Lung (tissue), 12 donors: ENCODE data around the gene ZSWIM1. TPM values are rescaled to one million over a fixed set of nuclear protein-coding genes. Genes with fewer than 3 reads are reported as not detected.

ENCODE experiments used
- ATAC-seq: fragments of 200-7000 bp; cut with Tn5 transposase; one replicate; pipeline ENCODE4 v1.9.1; 2020; ENCODE audit warnings: moderate number of reproducible peaks; ENCODE audit not compliant: insufficient read depth, low FRiP score
- DNase-seq, 3 donors: peaks; one replicate each; pipeline ENCODE4 v3.0.0-alpha.2; 2013 to 2017
- H3K27ac ChIP-seq, 2 donors: one replicate each; pipeline ENCODE4 v1.5.1; 2013; ENCODE audit warnings: mild to moderate bottlenecking in 2 of 2, moderate library complexity in 2 of 2, control low read depth in 1 of 2, inconsistent platforms in 1 of 2, low read depth in 1 of 2, low read length in 1 of 2
- H3K27me3 ChIP-seq, 3 donors: one replicate each; pipeline ENCODE4 v1.5.1; 2013; ENCODE audit warnings: low read length in 2 of 3; ENCODE audit not compliant: control insufficient read depth in 3 of 3, insufficient read depth in 3 of 3
- H3K36me3 ChIP-seq, 4 donors: one replicate each; pipeline ENCODE4 v1.5.1; 2013; ENCODE audit warnings: low read length in 4 of 4, mild to moderate bottlenecking in 1 of 4, moderate library complexity in 1 of 4; ENCODE audit not compliant: control insufficient read depth in 4 of 4, insufficient read depth in 4 of 4
- H3K4me1 ChIP-seq, 5 donors: one replicate each; pipeline ENCODE4 v1.5.1; 2013; ENCODE audit warnings: low read length in 5 of 5, mild to moderate bottlenecking in 2 of 5, moderate library complexity in 1 of 5; ENCODE audit not compliant: control insufficient read depth in 5 of 5, insufficient read depth in 5 of 5
- H3K4me3 ChIP-seq: one replicate; pipeline ENCODE4 v1.5.1; 2013; ENCODE audit warnings: mild to moderate bottlenecking, control low read depth, moderate library complexity
- H3K9ac ChIP-seq, 2 donors: one replicate each; pipeline ENCODE4 v1.5.1; 2013; ENCODE audit warnings: low read length in 2 of 2, control low read depth in 1 of 2; ENCODE audit not compliant: insufficient read depth in 1 of 2
- H3K9me3 ChIP-seq, 4 donors: one replicate each; pipeline ENCODE4 v1.5.1; 2013; ENCODE audit warnings: low read length in 3 of 4, mild to moderate bottlenecking in 1 of 4, moderate library complexity in 1 of 4; ENCODE audit not compliant: control insufficient read depth in 4 of 4, insufficient read depth in 3 of 4
- WGBS, 2 donors: extraction: QIAGEN DNeasy Blood & Tissue Kit; methylation state at CpG; one replicate each; pipeline ENCODE4 v1.1.7; 2013; 5-methylcytosine and 5-hydroxymethylcytosine counted together
- polyA plus RNA-seq, 2 donors: library from polyadenylated mRNA; stranded (reverse); fragments of 200-250 nt; gene quantifications; one replicate each; pipeline ENCODE4 v1.2.1, GENCODE V29; 2013
- total RNA-seq, 2 donors: library from RNA; depleted of rRNA in 1 of 2; stranded (reverse); fragments of >200 nt in 1 of 2; gene quantifications; one replicate each; pipeline ENCODE4 v1.2.1, GENCODE V29; 2014 to 2021
- TF ChIP-seq, protein P1 (sequence below): IDR thresholded peaks from 2 replicates; pipeline ENCODE4 v1.5.1; 2012; ENCODE audit warnings: mild to moderate bottlenecking; ENCODE audit errors: control extremely low read depth, extremely low read depth
- donor health status: control.
- donor health status: control.
- donor health status: Bipolar disorder and iron deficiency.
- donor health status: healthy.
- donor health status: DM: yes; HTN: yes; CAD: no.

The ZSWIM1 gene
- total and polyA plus RNA-seq, 4 donors = 3.7 to 11.1 (median 5.2) TPM

DNA sequence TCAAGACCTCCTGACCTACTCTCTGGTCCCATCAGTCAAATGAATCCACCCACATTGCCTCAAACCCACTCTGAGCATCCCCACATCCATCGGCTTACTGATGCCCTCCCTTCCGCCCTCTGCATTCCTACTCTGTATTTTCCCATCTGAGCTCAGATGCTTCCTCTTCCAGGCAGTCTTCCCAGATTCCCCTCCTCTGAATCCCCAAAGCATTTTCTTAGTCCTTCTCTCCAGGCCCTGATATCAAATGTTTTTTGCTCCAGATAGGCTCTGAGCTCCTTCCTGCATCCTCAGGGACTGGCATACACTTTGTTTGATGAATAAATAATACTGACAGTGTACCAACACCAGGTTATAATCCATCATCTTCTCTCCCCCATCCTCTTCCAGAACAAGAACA, 27.1 kb downstream of the ZSWIM1 start:
- Histone ChIP-seq H3K9me3 (no peaks in the 10 kb centered on the region), H3K27me3 (no peaks in the 10 kb centered on the region), H3K4me1 (peaks cover 0 to 12% (median 4%) of the 10 kb centered on the region in 5 donors), H3K36me3 (peaks cover 0 to 12% (median under 1%) of the 10 kb centered on the region in 4 donors), H3K9ac (no peak overlapping the region), H3K27ac (no peak overlapping the region), H3K4me3 (no peak overlapping the region)
- DNase-seq (no peak), ATAC-seq (no peak)
- WGBS, 2 donors = 95 to 96% methylated on average over 2 of the region's 2 CpGs
- TF ChIP-seq, protein P1, sequence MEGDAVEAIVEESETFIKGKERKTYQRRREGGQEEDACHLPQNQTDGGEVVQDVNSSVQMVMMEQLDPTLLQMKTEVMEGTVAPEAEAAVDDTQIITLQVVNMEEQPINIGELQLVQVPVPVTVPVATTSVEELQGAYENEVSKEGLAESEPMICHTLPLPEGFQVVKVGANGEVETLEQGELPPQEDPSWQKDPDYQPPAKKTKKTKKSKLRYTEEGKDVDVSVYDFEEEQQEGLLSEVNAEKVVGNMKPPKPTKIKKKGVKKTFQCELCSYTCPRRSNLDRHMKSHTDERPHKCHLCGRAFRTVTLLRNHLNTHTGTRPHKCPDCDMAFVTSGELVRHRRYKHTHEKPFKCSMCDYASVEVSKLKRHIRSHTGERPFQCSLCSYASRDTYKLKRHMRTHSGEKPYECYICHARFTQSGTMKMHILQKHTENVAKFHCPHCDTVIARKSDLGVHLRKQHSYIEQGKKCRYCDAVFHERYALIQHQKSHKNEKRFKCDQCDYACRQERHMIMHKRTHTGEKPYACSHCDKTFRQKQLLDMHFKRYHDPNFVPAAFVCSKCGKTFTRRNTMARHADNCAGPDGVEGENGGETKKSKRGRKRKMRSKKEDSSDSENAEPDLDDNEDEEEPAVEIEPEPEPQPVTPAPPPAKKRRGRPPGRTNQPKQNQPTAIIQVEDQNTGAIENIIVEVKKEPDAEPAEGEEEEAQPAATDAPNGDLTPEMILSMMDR = no peak

DNA sequence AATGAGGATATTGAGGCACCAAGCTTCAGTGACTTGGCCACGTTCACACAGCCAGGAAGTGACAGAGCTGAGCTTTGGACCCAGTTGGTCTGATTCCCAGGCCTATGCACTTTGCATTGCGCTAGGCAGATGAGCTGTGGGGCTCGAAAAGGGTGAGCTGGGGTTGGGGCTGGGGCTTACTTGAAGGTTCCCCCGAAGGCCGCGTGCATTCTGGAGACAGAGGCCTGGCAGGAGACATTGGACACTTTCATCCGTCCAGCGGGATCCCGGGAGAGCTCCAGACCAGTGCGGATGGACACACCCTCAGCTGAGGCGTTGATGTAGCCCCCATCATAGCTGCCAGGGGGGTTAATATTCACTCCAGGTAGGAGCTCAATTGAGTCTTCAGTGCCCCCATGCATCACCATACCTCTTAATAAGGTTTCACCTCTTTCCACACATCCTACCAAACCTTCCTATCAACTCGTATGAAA, 28.3 kb downstream of the ZSWIM1 start:
- 85 to 89% methylated on average over 12 of the region's 12 CpGs for WGBS, 2 donors
- TF ChIP-seq, protein P1 = no peak
- Histone ChIP-seq H3K4me3 (no peak overlapping the region), H3K27ac (no peak overlapping the region), H3K9me3 (no peaks in the 10 kb centered on the region), H3K36me3 (peaks cover 0 to 9% (median under 1%) of the 10 kb centered on the region in 4 donors), H3K27me3 (no peaks in the 10 kb centered on the region), H3K9ac (no peak overlapping the region), H3K4me1 (peaks cover 0 to 12% (median 4%) of the 10 kb centered on the region in 5 donors)
- ATAC-seq = no peak
- no peak for DNase-seq

DNA sequence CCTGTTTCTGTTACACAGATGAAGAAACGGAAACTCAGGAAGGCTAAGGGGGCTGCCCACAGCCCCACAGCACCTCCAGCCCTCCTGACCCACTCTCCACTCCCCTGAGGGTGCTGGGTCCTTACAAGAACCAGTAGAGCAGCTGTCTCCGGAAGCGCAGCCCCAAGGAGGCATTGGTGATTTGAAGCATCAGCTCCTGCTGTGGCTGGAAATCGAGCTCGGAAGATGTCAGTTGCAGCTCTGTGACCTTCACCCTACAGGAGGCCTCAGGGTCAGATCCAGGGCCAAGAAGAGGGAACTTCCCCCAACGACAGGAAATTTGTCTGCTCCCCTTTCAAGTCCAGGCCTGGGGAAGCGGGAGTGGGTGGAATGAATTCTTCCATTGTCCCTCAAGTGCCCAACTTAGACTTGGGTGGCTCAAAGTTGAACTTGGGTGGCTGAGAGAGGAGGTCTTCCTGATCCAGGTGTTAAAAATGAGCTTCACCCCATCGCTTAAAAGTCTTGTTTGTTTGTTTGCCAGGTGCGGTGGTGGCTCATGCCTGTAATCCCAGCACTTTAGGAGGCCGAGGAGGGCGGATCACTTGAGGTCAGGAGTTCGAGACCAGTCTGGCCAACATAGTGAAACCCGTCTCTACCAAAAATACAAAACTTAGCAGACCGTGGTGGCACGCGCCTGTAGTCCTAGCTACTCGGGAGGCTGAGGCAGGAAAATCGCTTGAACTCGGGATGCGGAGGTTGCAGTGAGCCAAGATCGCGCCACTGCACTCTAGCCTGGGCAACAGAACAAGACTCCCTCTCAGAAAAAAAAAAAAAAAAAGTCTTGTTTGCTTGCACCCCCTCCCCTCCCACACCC, 29.0 kb downstream of the ZSWIM1 start:
- TF ChIP-seq, protein P1 = no peak
- H3K9ac ChIP-seq = no peak overlapping the region
- no peak overlapping the region for H3K4me3 ChIP-seq
- H3K4me1 ChIP-seq = peaks cover 0 to 12% (median 4%) of the 10 kb centered on the region in 5 donors
- no peak overlapping the region for H3K27ac ChIP-seq
- DNase-seq (no peak), ATAC-seq (no peak)
- 76% methylated on average over 21 to 22 of the region's 22 CpGs for WGBS, 2 donors
- peaks cover 0 to 5% (median under 1%) of the 10 kb centered on the region in 4 donors for H3K36me3 ChIP-seq
- H3K9me3 ChIP-seq = no peaks in the 10 kb centered on the region
- H3K27me3 ChIP-seq = no peaks in the 10 kb centered on the region
